Esophagus (tissue), 2 donors: Measurements from ENCODE around the gene LHFPL3. TPM values are rescaled to one million over a fixed set of nuclear protein-coding genes. Genes with fewer than 3 reads are reported as not detected.
"Not testable (repeated sequence)": the region's sequence is repeated elsewhere in the genome, so short reads cannot be mapped to it uniquely, and the experiment has no call there.

Experiments used
- H3K27ac ChIP-seq, 2 donors: one replicate each; pipeline ENCODE4 v1.5.1; 2013; ENCODE audit warnings: low read depth in 2 of 2, mild to moderate bottlenecking in 2 of 2, inconsistent platforms in 1 of 2, low read length in 1 of 2, moderate library complexity in 1 of 2
- H3K27me3 ChIP-seq, 2 donors: one replicate each; pipeline ENCODE4 v1.6.1; 2013; ENCODE audit warnings: low read length in 2 of 2, control low read depth in 1 of 2, mild to moderate bottlenecking in 1 of 2; ENCODE audit not compliant: insufficient read depth in 2 of 2, control insufficient read depth in 1 of 2
- H3K36me3 ChIP-seq, 2 donors: one replicate each; pipeline ENCODE4 v1.6.1; 2013; ENCODE audit warnings: low read length in 1 of 2; ENCODE audit not compliant: control insufficient read depth in 2 of 2, insufficient read depth in 2 of 2
- H3K4me1 ChIP-seq, 2 donors: one replicate each; pipeline ENCODE4 v1.6.1; 2013; ENCODE audit warnings: low read length in 1 of 2; ENCODE audit not compliant: control insufficient read depth in 2 of 2, insufficient read depth in 2 of 2
- H3K4me3 ChIP-seq, 2 donors: one replicate each; pipeline ENCODE4 v1.5.1; 2013; ENCODE audit warnings: low read length in 2 of 2, mild to moderate bottlenecking in 2 of 2, low read depth in 1 of 2, moderate library complexity in 1 of 2
- H3K9me3 ChIP-seq, 2 donors: one replicate each; pipeline ENCODE4 v1.6.1; 2013; ENCODE audit warnings: mild to moderate bottlenecking in 2 of 2, low read depth in 1 of 2, low read length in 1 of 2, moderate library complexity in 1 of 2; ENCODE audit not compliant: control insufficient read depth in 2 of 2, insufficient read depth in 1 of 2
- WGBS, 2 donors: extraction: QIAGEN DNeasy Blood & Tissue Kit; methylation state at CpG; one replicate each; pipeline ENCODE4 v1.1.7; 2013; 5-methylcytosine and 5-hydroxymethylcytosine counted together
- polyA plus RNA-seq, 2 donors: library from polyadenylated mRNA; stranded (reverse); fragments of 200-250 nt; gene quantifications; one replicate each; pipeline ENCODE4 v1.2.3, GENCODE V29; 2013
- donor health status: healthy with polysubstance abuse.
- donor health status: Bipolar disorder and iron deficiency.

LHFPL3 gene
- polyA plus RNA-seq, 2 donors = not detected

DNA sequence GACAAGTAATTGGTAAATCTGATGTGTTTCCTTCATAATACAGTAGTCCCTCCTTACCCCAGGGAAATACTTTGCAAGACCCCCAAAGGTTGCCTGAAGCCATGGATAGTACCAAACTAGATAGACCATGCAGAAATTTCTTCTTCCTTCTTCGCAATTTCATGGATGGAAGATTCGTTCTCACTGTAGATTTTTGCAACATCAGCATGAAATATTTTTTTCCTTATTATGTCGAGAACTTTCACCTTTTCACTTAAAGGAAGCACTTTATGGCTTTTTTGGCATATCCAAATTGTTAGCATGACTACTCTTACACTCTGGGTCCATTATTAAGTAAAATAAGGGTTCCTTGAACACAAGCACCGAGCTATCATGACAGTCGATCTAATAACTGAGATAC lies 333.2 kb downstream of the LHFPL3 start:
- Histone ChIP-seq H3K9me3 (peaks cover 0 to 3% of the 10 kb centered on the region in 2 donors), H3K27ac (no peak overlapping the region), H3K4me3 (no peak overlapping the region), H3K4me1 (no peaks in the 10 kb centered on the region), H3K27me3 (no peaks in the 10 kb centered on the region), H3K36me3 (no peaks in the 10 kb centered on the region)
- 72% methylated on average over 5 of the region's 5 CpGs for WGBS, 2 donors

DNA sequence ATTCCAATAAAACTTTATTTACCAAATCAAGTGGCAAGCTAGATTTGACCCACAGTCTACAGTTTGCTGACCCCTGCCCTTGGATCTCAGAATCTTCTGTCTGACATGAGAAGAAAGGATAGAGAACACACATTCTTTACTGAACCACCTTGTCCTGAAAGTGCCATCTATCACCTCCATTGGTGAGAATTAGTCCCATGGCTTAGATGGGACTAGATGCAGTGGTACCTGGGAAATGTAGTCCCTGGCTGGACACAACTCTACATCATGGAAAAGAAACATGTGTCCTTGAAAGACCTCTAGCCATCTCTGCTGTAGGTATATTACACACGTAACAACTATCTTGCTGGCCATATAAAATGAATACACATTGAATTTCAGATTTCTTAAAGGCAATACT lies 336.2 kb downstream of the LHFPL3 start:
- H3K27me3 ChIP-seq = no peaks in the 10 kb centered on the region

DNA sequence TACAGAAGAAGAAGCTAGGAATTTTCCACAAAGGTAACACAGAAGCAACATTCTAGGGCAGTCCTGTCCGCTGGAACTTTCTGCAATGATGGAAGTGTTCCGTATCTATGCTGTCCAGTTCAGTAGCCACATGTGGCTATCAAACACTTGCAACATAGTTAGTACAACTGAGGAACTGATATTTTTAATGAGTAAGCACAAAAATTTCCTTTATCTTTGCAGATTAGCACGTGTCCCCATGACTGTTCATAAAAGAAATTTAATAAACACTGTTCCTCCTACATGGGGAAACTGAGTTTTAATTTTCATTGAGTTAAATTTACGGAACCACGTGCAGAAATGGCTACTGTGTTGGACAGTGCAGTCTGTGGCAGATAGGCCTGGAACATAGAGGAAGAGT lies 349.2 kb downstream of the LHFPL3 start:
- Histone ChIP-seq H3K9me3 (no peaks in the 10 kb centered on the region), H3K4me3 (no peak overlapping the region), H3K27ac (no peak overlapping the region), H3K36me3 (no peaks in the 10 kb centered on the region), H3K4me1 (no peaks in the 10 kb centered on the region), H3K27me3 (no peaks in the 10 kb centered on the region)
- 62 to 63% methylated on average over 5 of the region's 5 CpGs for WGBS, 2 donors

More for the DNA sequence above, 336.2 kb downstream of the LHFPL3 start:
- Histone ChIP-seq H3K4me1 (no peaks in the 10 kb centered on the region), H3K9me3 (peaks cover 0 to 2% of the 10 kb centered on the region in 2 donors), H3K4me3 (no peak overlapping the region), H3K27ac (no peak overlapping the region), H3K36me3 (no peaks in the 10 kb centered on the region)
- WGBS, 2 donors = 77 to 89% methylated on average over 1 of the region's 1 CpG

DNA sequence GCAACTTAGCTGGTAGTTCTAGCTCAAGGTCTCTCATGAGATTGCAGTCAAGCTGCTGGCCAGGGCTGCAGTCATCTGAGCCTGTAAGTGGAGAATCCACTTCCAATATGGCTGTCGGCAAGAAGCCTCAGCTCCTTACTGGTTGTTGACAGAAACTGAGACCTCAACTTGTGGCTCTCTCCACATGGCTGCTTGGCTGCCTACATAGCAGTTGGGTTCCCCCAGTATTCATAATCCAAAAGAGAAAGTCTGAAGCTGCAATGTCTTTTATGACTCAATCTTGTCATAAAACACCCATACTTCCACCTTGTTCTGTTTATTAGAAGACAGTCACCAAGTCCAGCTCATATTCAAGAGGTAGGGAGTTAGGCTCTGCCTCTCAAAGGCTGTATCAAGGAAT lies 350.7 kb downstream of the LHFPL3 start:
- H3K4me3 ChIP-seq = no peak overlapping the region
- H3K4me1 ChIP-seq = no peaks in the 10 kb centered on the region
- no peaks in the 10 kb centered on the region for H3K36me3 ChIP-seq
- H3K27ac ChIP-seq = no peak overlapping the region
- 86 to 96% methylated on average over 1 of the region's 1 CpG for WGBS, 2 donors
- H3K9me3 ChIP-seq = no peaks in the 10 kb centered on the region
- H3K27me3 ChIP-seq = no peaks in the 10 kb centered on the region

DNA sequence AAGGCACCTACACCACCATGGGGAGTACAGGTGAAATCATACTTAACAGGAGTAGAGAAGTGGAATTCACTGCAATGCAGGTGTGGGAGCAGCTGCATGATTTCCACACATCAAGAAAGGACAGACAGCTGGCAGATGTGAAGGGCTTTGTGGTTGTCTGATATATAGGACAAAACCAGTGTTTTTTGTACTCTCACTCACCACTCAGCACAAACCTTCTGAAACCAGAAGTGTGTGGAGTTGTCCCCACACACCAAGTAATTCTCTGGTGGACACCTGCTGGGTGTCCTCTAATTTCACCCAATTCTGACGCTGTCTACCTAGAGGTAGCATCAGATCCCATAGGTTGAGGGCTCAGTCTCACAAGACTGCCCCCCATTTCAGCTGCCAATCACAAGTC lies 357.9 kb downstream of the LHFPL3 start:
- no peaks in the 10 kb centered on the region for H3K4me1 ChIP-seq
- no peaks in the 10 kb centered on the region for H3K36me3 ChIP-seq
- no peaks in the 10 kb centered on the region for H3K9me3 ChIP-seq
- H3K4me3 ChIP-seq = no peak overlapping the region
- 88 to 90% methylated on average over 1 of the region's 1 CpG for WGBS, 2 donors
- no peaks in the 10 kb centered on the region for H3K27me3 ChIP-seq
- H3K27ac ChIP-seq = no peak overlapping the region

DNA sequence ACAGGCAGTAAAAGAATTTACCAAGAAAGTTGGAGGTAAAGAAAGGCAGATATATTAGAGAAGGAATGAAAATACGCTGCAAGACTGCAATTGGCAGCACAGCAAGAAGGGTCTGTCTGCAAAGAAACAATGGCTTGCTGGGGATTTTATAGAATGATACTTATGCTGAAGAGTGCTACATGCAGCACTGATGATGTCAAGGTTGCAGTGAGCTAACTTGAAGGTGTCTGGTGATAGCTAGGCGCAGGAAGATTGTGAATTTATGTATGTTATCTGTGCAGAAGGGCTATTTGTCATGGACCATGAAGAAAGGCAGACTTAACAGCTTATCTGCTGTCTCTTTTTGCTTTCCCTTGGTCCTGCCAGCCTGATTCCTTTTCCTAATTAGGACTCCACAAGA lies 366.3 kb downstream of the LHFPL3 start:
- Histone ChIP-seq H3K27ac (no peak overlapping the region), H3K4me3 (no peak overlapping the region), H3K9me3 (no peaks in the 10 kb centered on the region), H3K27me3 (no peaks in the 10 kb centered on the region), H3K4me1 (no peaks in the 10 kb centered on the region), H3K36me3 (no peaks in the 10 kb centered on the region)
- 52 to 66% methylated on average over 2 of the region's 2 CpGs for WGBS, 2 donors

DNA sequence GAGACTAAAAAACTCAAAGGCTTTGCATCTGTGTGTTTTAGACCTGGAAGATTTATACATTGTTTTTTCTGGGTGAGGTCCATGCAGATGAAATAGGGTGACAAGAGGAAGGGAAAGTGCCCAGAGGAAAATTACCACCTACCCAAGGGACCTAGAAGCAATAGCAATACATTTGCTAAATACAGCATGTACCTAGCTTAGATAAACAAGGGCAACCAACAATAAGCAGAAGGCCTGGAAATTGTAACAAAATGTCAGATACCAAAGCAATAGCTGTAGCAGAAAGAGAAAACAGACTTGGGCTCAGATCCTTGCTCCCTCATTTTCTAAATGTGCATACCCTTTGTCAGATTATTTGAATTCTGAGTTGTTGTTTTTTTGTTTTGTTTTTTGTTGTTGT lies 367.2 kb downstream of the LHFPL3 start:
- no peak overlapping the region for H3K4me3 ChIP-seq
- no peaks in the 10 kb centered on the region for H3K27me3 ChIP-seq
- H3K36me3 ChIP-seq = no peaks in the 10 kb centered on the region
- no peak overlapping the region for H3K27ac ChIP-seq
- no peaks in the 10 kb centered on the region for H3K9me3 ChIP-seq
- no peaks in the 10 kb centered on the region for H3K4me1 ChIP-seq

DNA sequence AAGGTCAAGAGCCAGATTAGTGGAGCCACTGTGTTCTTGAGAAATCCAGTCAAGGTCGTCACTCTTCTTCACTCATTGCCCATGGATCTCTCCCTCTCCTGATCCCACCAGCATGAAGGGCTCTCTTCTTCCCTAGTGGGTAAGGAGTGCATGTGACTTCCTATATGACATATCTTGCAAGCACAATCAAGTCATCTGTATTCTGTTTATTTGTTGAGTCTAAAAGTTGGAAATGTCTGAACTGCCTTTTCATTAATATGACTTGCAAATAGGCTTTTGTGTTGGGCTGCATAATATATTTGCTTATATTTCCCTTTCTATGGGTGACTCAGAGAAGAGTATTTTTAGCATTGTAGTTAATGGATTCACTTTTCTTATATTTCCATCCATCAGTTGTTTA lies 371.9 kb downstream of the LHFPL3 start:
- Histone ChIP-seq H3K4me1 (no peaks in the 10 kb centered on the region), H3K9me3 (no peaks in the 10 kb centered on the region), H3K36me3 (no peaks in the 10 kb centered on the region), H3K27me3 (no peaks in the 10 kb centered on the region), H3K4me3 (no peak overlapping the region), H3K27ac (no peak overlapping the region)
- 82 to 91% methylated on average over 1 of the region's 1 CpG for WGBS, 2 donors

DNA sequence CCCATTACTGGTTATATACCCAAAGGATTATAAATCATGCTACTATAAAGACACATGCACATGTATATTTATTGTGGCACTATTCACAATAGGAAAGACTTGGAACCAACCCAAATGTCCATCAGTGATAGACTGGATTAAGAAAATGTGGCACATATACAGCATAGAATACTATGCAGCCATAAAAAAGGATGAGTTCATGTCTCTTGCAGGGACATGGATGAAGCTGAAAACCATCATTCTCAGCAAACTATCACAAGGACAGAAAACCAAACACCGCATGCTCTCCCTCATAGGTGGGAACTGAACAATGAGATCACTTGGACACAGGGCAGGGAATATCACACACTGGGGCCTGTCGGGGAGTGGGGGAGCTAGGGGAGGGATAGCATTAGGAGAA lies 392.6 kb downstream of the LHFPL3 start:
- WGBS, 2 donors = 95 to 97% methylated on average over 2 of the region's 2 CpGs
- H3K4me3 ChIP-seq, H3K36me3 ChIP-seq, H3K27ac ChIP-seq, H3K4me1 ChIP-seq, H3K9me3 ChIP-seq, H3K27me3 ChIP-seq: not testable (repeated sequence)

DNA sequence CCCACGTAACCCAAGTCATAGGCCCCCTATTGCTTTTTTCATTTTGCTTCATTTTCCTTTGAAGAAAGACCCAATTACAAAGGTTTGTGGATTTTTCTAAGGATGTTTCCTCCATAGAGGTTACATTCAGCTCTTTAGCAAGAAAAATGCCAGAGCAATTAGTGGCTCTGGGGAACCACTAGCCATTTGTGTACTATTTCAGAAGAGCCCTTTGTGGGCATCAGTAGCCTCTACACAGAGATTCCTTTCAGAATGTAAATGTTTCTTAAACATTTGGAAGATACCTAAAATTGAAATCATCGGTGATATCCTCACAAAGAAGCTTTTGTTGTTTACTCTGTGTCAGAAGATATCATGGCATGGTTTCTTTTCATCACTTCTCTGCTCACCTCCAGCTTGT lies 394.6 kb downstream of the LHFPL3 start:
- 69 to 79% methylated on average over 2 of the region's 2 CpGs for WGBS, 2 donors

More for the DNA sequence above, 394.6 kb downstream of the LHFPL3 start:
- Histone ChIP-seq H3K27me3 (no peaks in the 10 kb centered on the region), H3K27ac (no peak overlapping the region), H3K9me3 (no peaks in the 10 kb centered on the region), H3K4me3 (no peak overlapping the region), H3K36me3 (no peaks in the 10 kb centered on the region), H3K4me1 (no peaks in the 10 kb centered on the region)
